GM12892 (cell line): Measurements from ENCODE around the gene VPS72.

Experiments
- POLR2A ChIP-seq: IDR thresholded peaks from 2 replicates; pipeline ENCODE4 v1.6.1; 2011; ENCODE audit warnings: low read depth, low read length, control low read depth
- POLR2AphosphoS5 ChIP-seq: IDR thresholded peaks from 2 replicates; pipeline ENCODE4 v1.6.1; 2011; ENCODE audit warnings: low read depth, low read length, control low read depth
- TAF1 ChIP-seq: IDR thresholded peaks from 2 replicates; pipeline ENCODE4 v1.6.1; 2011; ENCODE audit warnings: low read depth, mild to moderate bottlenecking, control low read depth, low read length, borderline replicate concordance

GRCh38 chr1:151166505-151166956 lies 23.5 kb downstream of the VPS72 start:
- TF ChIP-seq POLR2A, result no peak
- TF ChIP-seq POLR2AphosphoS5, result no peak
- no peak for TF ChIP-seq TAF1
